Right lobe of liver (tissue), 6 donors: Measurements from ENCODE around the gene CORO2A. TPM values are rescaled to one million over a fixed set of nuclear protein-coding genes. Genes with fewer than 3 reads are reported as not detected.

ENCODE experiments used
- ATAC-seq, 4 donors: fragments of 200-7000 bp; cut with Tn5 transposase; one replicate each; pipeline ENCODE4 v1.9.1; 2020; ENCODE audit warnings: mild to moderate bottlenecking in 4 of 4, moderate library complexity in 4 of 4
- DNase-seq, 3 donors: peaks; one replicate each; pipeline ENCODE4 v3.0.0-alpha.2; 2020
- H3K27ac ChIP-seq, 3 donors: fragments of 200-600 bp; one replicate each; pipeline ENCODE4 v1.8.0; 2022
- H3K27me3 ChIP-seq, 2 donors: fragments of 200-600 bp; one replicate each; pipeline ENCODE4 v1.8.0; 2022
- H3K36me3 ChIP-seq, 4 donors: fragments of 200-600 bp; sonication (generic) in 1 of 4; one replicate each; pipeline versions ENCODE4 v1.5.1 to v1.8.0; 2017 to 2022; ENCODE audit warnings: control low read depth in 1 of 4
- H3K4me1 ChIP-seq, 4 donors: fragments of 200-600 bp; sonication (generic) in 1 of 4; one replicate each; pipeline versions ENCODE4 v1.5.1 to v1.8.0; 2017 to 2022; ENCODE audit warnings: control low read depth in 1 of 4
- H3K4me3 ChIP-seq, 3 donors: fragments of 200-600 bp; one replicate each; pipeline ENCODE4 v1.8.0; 2022
- H3K9me3 ChIP-seq, 4 donors: fragments of 200-600 bp; sonication (generic) in 1 of 4; one replicate each; pipeline versions ENCODE4 v1.5.1 to v1.8.0; 2017 to 2022; ENCODE audit warnings: control low read depth in 1 of 4
- POLR2A ChIP-seq: fragments of 450-650 bp; IDR thresholded peaks from one replicate; pipeline ENCODE4 v1.6.1; 2017; ENCODE audit warnings: antibody characterized with exemption, mild to moderate bottlenecking
- WGBS: methylation state at CpG from one replicate; pipeline ENCODE4 v1.1.6; 2018; ENCODE audit warnings: low coverage, low lambda C conversion rate; ENCODE audit not compliant: insufficient coverage; ENCODE audit errors: missing lambda C conversion rate; 5-methylcytosine and 5-hydroxymethylcytosine counted together
- intact Hi-C, 2 donors: fragments of 100-400 bp; cut with DNase I; formaldehyde crosslinking; loops; one replicate each; pipeline versions ENCODE4 v1.11.2 to v1.14.1; 2022
- total RNA-seq, 6 experiments: library from RNA; depleted of rRNA in 2 of 6; stranded (reverse); fragments of >200 nt in 2 of 6; fragmentation: NEBNext Ultra II Directional in 3 of 6; extraction: Animal tissue kit (Norgen Biotek cat#: 25700) in 3 of 6; gene quantifications; one replicate each; pipeline versions ENCODE4 v1.1.0 to v1.2.4, GENCODE V29; 2016 to 2023
- TF ChIP-seq, protein P1 (sequence below), 4 donors: fragments of 200-600 bp in 3 of 4; fragments of 450-650 bp in 1 of 4; IDR thresholded peaks; one replicate each; pipeline versions ENCODE4 v1.5.1 to v1.8.0; 2016 to 2022; ENCODE audit warnings: antibody characterized with exemption in 4 of 4, mild to moderate bottlenecking in 2 of 4
- donor health status: DM: no; HTN: yes; CAD: no.
- donor health status: DM: no; HTN: no; CAD: no.
- donor health status: DM: no; HTN: no; CAD: no.
- donor health status: DM: no; HTN: yes; CAD: no.
- donor health status: DM: no; HTN: yes; CAD: no.

Gene CORO2A
- total RNA-seq, 6 experiments from 2014 or later: 0.67 to 6.2 (median 3.3) TPM

DNA sequence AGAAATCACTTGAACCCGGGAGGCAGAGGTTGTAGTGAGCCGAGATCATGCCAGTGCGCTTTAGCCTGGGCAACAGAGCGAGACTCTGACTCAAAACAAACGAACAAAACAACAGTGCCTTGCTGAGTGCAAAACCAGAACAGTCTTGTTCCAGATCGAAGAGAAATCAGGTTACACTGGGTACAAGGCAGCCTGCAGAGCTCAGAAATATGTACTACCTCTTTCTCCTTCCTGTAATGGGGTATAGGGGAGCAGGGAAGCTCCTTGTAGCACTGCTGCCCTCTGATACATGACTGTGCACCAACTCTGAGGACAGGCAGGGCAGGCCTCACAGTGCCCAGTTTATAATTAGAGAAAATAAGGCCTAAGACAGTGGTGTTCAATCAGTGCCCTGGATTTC is 38.4 kb upstream of the CORO2A start:
- ATAC-seq (peak in 1 of 4 donors; percentile 2), DNase-seq (no peak)
- Histone ChIP-seq H3K36me3 (peaks cover 0 to 8% (median 0%) of the 10 kb centered on the region in 4 donors), H3K27me3 (no peaks in the 10 kb centered on the region), H3K9me3 (no peaks in the 10 kb centered on the region), H3K4me1 (peaks cover 0 to 56% (median 26%) of the 10 kb centered on the region in 4 donors), H3K27ac (peak overlapping the region; percentile 71 to 100 (median 95)), H3K4me3 (no peak overlapping the region)
- no peak for TF ChIP-seq POLR2A
- TF ChIP-seq, protein P1, sequence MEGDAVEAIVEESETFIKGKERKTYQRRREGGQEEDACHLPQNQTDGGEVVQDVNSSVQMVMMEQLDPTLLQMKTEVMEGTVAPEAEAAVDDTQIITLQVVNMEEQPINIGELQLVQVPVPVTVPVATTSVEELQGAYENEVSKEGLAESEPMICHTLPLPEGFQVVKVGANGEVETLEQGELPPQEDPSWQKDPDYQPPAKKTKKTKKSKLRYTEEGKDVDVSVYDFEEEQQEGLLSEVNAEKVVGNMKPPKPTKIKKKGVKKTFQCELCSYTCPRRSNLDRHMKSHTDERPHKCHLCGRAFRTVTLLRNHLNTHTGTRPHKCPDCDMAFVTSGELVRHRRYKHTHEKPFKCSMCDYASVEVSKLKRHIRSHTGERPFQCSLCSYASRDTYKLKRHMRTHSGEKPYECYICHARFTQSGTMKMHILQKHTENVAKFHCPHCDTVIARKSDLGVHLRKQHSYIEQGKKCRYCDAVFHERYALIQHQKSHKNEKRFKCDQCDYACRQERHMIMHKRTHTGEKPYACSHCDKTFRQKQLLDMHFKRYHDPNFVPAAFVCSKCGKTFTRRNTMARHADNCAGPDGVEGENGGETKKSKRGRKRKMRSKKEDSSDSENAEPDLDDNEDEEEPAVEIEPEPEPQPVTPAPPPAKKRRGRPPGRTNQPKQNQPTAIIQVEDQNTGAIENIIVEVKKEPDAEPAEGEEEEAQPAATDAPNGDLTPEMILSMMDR (IDR thresholded peaks at IDR 0.05): no peak
- intact Hi-C loops: no loop called here
- 56% methylated on average over 5 of the region's 6 CpGs for WGBS

DNA sequence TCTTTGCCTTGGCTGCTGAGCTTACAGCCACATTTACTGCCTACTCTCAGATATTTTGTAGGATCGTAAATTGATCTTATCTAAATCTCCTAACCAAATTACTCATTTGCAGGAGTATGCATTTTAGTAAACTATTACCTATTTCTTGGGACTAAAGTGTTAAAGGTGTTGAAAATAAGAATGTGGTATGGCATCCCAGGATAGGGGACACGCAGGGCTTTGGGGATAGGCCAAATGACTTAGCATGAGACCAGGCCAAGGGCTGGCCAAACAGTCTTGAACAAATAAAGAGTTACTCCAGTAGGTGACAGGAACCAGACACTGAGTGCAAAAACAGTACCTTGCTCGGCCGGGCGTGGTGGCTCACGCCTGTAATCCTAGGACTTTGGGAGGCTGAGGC is 37.9 kb upstream of the CORO2A start:
- no peak for TF ChIP-seq POLR2A
- TF ChIP-seq, protein P1 (IDR thresholded peaks at IDR 0.05): no peak
- ATAC-seq (peak in 3 of 4 donors; percentile 7 to 52 (median 13)), DNase-seq (peak in 1 of 3 donors; percentile 67)
- no peaks in the 10 kb centered on the region for H3K9me3 ChIP-seq
- H3K36me3 ChIP-seq: peaks cover 0 to 8% (median 0%) of the 10 kb centered on the region in 4 donors
- H3K4me3 ChIP-seq: no peak overlapping the region
- WGBS: 44% methylated on average over 6 of the region's 6 CpGs
- no peaks in the 10 kb centered on the region for H3K27me3 ChIP-seq
- peaks cover 0 to 60% (median 31%) of the 10 kb centered on the region in 4 donors for H3K4me1 ChIP-seq
- intact Hi-C loops: no loop called here
- H3K27ac ChIP-seq: peak overlapping the region; percentile 71 to 100 (median 95)

DNA sequence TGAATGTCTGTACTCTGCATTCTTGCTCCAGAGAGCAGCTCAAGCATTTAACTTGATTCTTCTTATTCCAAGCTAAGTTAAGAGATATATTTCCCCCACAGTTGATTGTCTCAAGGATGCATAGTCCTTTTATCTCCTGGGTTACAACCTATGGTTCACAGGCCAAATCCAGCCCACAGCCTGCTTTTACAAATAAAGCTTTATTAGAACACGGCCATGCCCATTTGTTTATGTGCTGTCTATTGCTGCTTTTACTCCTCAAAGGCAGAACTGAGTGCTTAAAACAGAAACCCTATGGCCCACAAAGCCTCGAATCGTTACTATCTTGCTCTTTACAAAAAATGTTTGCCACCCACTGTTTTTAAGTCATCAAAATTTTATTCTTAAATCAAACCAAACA is 37.2 kb upstream of the CORO2A start:
- peak overlapping the region; percentile 92 to 100 (median 95) for H3K27ac ChIP-seq
- peaks cover 0 to 63% (median 36%) of the 10 kb centered on the region in 4 donors for H3K4me1 ChIP-seq
- no peak for DNase-seq
- WGBS: 74% methylated on average over 3 of the region's 3 CpGs
- TF ChIP-seq POLR2A: no peak
- TF ChIP-seq, protein P1 (IDR thresholded peaks at IDR 0.05): no peak
- no peaks in the 10 kb centered on the region for H3K9me3 ChIP-seq
- no peaks in the 10 kb centered on the region for H3K27me3 ChIP-seq
- intact Hi-C loops: loop anchor here in 1 of 2 donors (10.0 kb wide), 1 partner anchor 155 kb away; no protein-coding TSS in a partner anchor
- no peak for ATAC-seq
- H3K4me3 ChIP-seq: no peak overlapping the region
- peaks cover 0 to 8% (median 0%) of the 10 kb centered on the region in 4 donors for H3K36me3 ChIP-seq

DNA sequence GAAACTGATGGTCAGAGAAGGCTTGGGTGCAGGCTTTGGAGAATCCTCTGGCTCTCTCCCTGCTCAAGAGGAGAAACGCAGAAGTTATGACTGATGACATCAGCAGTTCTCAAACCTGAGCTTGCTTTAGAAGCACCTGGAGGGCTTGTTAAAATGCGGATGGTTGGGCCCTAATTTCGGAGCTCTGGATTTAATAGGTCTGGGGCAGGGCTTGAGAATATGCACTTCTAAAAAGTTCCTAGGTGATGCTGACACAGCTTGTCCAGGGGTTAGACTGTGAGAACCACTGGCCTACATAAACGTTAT is 36.6 kb upstream of the CORO2A start:
- 14% methylated on average over 1 of the region's 4 CpGs for WGBS
- intact Hi-C loops: loop anchor here in 1 of 2 donors (10.0 kb wide), 1 partner anchor 154 kb away; no protein-coding TSS in a partner anchor

More for the DNA sequence above, 36.6 kb upstream of the CORO2A start:
- DNase-seq: no peak
- TF ChIP-seq, protein P1 (IDR thresholded peaks at IDR 0.05): no peak
- no peak for TF ChIP-seq POLR2A
- Histone ChIP-seq H3K9me3 (no peaks in the 10 kb centered on the region), H3K4me1 (peaks cover 0 to 66% (median 35%) of the 10 kb centered on the region in 4 donors), H3K4me3 (peak overlapping the region in 1 of 3 donors; percentile 2), H3K36me3 (peaks cover 0 to 8% (median 0%) of the 10 kb centered on the region in 4 donors), H3K27me3 (no peaks in the 10 kb centered on the region), H3K27ac (peak overlapping the region; percentile 92 to 100 (median 95))
- no peak for ATAC-seq
